NCI-H82 treated with DMSO at 0.1 percent for 48 hours (cell line): ENCODE results near the gene ARAP1.

Experiments used
- DNase-seq: peaks from one replicate; lab custom pipeline; 2025; ENCODE audit not compliant: unreplicated experiment; lab: John Stamatoyannopoulos, UW

The ARAP1 gene

DNA sequence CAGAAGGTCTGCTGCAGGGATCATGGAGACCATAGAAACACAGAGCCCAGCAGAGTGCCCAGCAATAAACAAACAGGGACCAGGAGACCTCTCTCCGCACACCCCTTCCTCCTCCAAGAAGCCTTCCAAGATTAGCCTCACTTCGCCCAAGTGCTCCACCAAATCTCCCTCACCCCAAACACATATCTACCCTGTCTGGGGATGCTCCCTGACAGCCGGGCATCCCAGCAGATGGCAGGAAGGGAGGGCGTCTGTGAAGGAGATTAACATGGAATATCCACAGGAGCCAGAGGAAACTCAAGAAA is 26.5 kb downstream of the ARAP1 start:
- no peak for DNase-seq

DNA sequence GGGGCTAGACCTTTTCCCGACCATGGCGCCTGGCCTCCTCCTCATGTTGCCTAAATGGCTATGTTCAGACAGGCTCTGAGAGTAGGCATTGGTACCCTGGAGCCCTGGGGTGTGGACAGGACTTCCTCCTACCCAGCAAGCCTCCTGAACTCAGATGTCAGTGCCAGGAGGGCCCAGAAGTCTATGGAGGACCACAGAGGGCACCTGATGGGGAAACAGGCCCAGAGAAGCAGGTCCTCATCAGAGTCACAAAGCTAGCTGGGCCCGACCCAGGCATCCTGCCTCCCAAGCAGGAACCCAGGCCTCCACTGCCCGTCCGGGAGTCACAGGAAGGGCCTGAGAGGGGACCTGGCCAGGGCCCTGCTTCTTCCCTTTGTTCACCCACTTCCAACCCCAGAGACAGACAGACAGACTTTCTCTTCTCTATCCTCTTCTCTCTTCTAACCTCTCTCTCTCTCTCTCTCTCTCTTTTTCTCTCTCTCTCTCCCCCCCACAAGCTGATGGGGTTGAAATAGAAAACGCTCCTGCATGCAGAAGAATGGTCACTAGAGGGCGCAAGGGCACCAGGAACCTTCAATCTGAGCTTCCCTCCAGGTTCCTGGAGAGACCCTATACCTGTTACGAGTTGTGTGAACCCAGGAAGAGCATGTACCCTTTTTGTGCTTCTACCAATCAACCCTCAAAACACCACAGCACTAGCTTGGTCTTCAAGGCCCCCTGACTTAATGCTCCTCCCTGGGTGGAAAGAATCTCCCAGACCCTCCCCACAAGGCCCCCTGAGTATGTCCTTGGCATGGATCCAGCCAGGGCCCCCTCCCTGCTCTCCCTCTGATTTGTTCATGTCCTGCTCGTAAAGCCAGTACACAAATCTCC is 27.1 kb downstream of the ARAP1 start:
- DNase-seq = peak; percentile 68

DNA sequence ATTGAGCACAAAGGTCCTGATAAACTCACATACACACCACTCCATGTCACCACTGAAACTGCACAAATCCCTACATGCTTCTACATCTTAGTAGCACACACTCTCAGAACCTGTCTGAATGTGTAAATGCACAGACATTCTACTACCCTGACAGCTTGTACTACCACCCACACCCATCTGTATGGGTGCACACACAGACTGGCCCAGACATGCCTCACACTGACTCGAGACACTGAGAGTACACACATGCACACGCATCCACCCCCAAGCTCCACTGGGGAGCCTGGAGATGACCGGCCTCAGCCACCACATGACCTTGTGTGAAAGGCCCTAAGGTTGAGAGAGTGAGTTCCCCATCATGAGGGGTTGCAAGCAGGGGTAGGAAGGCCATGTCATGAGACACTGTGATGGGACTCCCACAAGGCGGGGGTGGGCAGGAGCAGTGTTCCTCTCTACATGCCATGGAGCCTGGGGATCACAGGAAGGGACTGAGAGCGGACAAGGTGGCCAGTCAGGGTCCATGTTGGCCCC is 28.1 kb downstream of the ARAP1 start:
- no peak for DNase-seq

GRCh38 chr11:72723508-72723907 is 28.7 kb downstream of the ARAP1 start:
- no peak for DNase-seq

- DNase-seq = no peak
These were observed 30.0 kb downstream of the ARAP1 start for GRCh38 chr11:72722050-72722748.

GRCh38 chr11:72721689-72722049 is 30.5 kb downstream of the ARAP1 start:
- no peak for DNase-seq

- DNase-seq = no peak
These were observed 30.9 kb downstream of the ARAP1 start for GRCh38 chr11:72721276-72721675.

DNA sequence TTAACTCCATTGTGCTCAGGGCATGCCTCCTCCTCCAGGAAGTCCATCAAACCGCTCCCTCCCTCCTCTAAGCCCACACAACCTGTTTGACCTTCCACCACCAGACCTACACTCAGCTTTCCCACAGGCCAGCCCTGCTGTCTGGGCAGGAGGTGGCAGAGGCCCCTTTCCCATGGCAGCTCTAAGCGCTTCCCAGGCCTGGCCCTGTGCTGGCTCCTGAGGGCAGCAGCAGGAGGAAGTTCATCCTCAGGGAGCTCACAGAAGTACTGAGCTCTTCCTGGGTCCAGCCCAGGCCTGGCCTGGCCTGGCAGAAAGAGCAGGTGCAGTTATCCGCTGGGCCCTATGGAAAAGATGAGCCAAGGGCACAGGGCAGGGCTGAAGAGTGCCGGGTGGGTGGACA is 31.4 kb downstream of the ARAP1 start:
- no peak for DNase-seq

GRCh38 chr11:72720047-72720446 is 32.2 kb downstream of the ARAP1 start:
- no peak for DNase-seq

GRCh38 chr11:72719551-72719950 is 32.7 kb downstream of the ARAP1 start:
- no peak for DNase-seq

GRCh38 chr11:72719144-72719543 is 33.1 kb downstream of the ARAP1 start:
- no peak for DNase-seq

DNA sequence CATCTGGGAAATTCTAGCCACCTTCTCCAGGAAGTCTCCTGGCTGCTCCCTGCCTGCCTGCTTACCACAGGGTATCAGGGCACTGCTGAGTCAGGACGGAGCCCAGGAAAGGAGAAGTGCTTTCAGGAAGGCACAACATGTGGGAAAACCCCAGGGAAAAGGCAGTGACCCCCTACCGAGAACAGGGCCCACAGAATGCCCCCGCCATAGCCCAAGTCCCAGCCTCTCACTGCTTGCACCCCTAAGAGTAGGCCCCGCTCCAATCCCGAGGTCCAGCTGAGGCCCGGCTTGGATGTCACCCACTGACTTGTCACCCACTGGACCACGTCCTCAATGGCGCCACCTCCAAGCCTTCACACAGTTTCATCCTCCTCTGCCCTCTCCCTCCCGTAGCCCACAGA is 34.1 kb downstream of the ARAP1 start:
- no peak for DNase-seq

GRCh38 chr11:72716788-72717435 is 35.3 kb downstream of the ARAP1 start:
- no peak for DNase-seq

DNA sequence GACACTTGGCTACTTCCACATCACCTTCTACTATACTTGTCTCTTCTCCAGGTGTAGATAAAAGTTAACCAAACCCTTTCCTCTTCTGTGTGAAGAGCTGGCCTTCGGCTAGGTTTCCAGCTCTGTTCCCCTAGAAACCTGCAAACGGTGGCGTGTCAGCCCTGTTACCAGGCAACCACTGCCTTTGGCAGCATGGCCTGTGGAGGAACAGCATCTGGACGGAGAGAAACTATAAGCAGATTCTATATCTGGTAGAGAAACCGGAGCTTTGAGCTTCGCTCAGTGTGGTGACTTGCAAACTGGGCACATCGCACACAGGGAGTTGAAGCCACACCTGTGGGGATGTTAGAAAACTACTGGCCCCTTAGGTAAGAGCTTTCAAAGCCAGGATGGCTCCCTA is 35.9 kb downstream of the ARAP1 start:
- DNase-seq = no peak

DNA sequence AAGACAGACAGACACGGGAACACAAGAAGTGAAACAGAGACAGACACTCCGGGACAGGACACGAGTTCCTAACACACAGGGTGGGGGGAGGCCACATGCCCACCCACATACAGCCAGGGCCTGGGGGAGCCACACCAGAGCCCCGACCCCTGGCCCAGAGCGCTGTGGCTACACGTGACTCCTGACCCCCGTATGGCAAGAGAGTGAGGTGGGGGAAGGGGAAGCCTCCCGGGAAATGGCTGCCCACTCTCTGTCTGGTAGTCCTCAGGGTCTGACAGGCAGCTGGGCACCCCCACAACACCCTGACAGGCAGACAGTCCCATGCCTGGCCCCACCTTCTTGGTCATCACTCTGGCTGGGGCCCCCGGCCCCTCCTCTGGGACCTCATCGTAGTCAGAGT is 39.4 kb downstream of the ARAP1 start:
- DNase-seq = no peak

DNA sequence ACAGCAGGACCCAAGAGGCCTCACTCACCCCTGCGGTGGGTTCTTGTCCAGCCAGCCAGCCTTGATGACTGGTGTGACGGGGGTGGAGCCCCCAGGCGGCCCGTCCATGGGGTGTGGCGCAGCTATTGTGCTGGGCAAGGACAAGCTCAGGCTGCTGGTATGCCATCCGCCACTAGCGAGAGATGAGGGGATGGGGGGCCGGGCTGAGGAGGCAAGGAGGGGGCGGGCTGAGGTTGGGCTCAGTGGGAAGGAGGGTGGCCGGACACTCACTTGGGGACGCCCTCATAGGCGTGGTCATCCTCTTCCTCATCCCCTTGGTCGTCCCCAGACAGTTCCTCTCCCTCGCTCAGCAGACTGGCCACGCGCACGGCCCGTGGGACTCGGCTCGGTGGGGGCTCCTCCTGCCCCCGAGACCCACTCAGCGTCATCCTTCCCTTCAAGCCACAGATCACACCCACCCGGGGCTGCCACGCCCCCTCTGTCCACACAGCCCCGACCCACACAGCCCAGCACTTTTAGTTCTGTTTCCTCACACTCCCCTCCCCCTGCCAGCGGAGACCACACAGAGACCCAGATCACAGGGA is 39.9 kb downstream of the ARAP1 start:
- no peak for DNase-seq

GRCh38 chr11:72711141-72711540 is 41.1 kb downstream of the ARAP1 start:
- DNase-seq = no peak

GRCh38 chr11:72710278-72710677 is 41.9 kb downstream of the ARAP1 start:
- no peak for DNase-seq

GRCh38 chr11:72709478-72710238 is 42.5 kb downstream of the ARAP1 start:
- no peak for DNase-seq

- DNase-seq = no peak
These were observed 45.2 kb downstream of the ARAP1 start for GRCh38 chr11:72707032-72707431.

- no peak for DNase-seq
These were observed 45.6 kb downstream of the ARAP1 start for GRCh38 chr11:72706579-72706978.
